Endothelial cell of umbilical vein (primary cell): ENCODE results near the gene DNASE2. TPM values are rescaled to one million over a fixed set of nuclear protein-coding genes. Genes with fewer than 3 reads are reported as not detected.

ENCODE experiments used
- BruUV-seq: library from RNA; stranded (reverse); fragments of 400-500 nt; replicated peaks from 2 replicates; lab custom pipeline; 2021; lab: Mats Ljungman, UMichigan
- CTCF ChIA-PET: fragments of 300-600, 350-600 bp; sonication (Branson Sonifier 250); formaldehyde crosslinking; loops from one replicate; lab custom pipeline; 2021; ENCODE audit warnings: antibody characterized with exemption, inconsistent platforms; lab: Charles Lee
- POLR2A ChIA-PET: fragments of 300-600, 350-600 bp; sonication (Branson Sonifier 250); formaldehyde crosslinking; loops from one replicate; lab custom pipeline; 2021; ENCODE audit warnings: antibody characterized with exemption, inconsistent platforms; lab: Charles Lee
- DNase-seq: peaks from one replicate; pipeline ENCODE4 v3.0.0-alpha.2; 2011; ENCODE audit warnings: low read depth, low spot score
- FAIRE-seq: peaks from 2 replicates; lab custom pipeline; 2011; peaks lifted over from hg19 to GRCh38; lab: Jason Lieb, UNC
- H2AFZ ChIP-seq: 2 replicates; pipeline ENCODE4 v1.6.0; 2012; ENCODE audit warnings: low read depth, low read length, control low read depth, inconsistent platforms
- H3K27ac ChIP-seq: 2 replicates; pipeline ENCODE4 v1.5.1; 2011; ENCODE audit warnings: low read depth, mild to moderate bottlenecking, control low read depth, low read length, moderate library complexity; ENCODE audit not compliant: insufficient read depth
- H3K27me3 ChIP-seq, 2 experiments: 2 replicates each; pipeline versions ENCODE4 v1.6.0 to v1.6.1; 2011; ENCODE audit warnings: low read length in 2 of 2, mixed read lengths in 1 of 2; ENCODE audit not compliant: control insufficient read depth in 2 of 2, insufficient read depth in 2 of 2
- H3K36me3 ChIP-seq, 2 experiments: 2 replicates in 1 of 2; 3 replicates in 1 of 2; pipeline ENCODE4 v1.5.1; 2011; ENCODE audit warnings: low read length in 2 of 2, mild to moderate bottlenecking in 1 of 2, moderate library complexity in 1 of 2; ENCODE audit not compliant: control insufficient read depth in 2 of 2, insufficient read depth in 2 of 2; ENCODE audit errors: extremely low read depth in 1 of 2
- H3K4me1 ChIP-seq: 3 replicates; pipeline ENCODE4 v1.5.1; 2011; ENCODE audit warnings: mild to moderate bottlenecking, low read length; ENCODE audit not compliant: control insufficient read depth, insufficient read depth; ENCODE audit errors: extremely low read depth
- H3K4me2 ChIP-seq: 2 replicates; pipeline ENCODE4 v1.6.1; 2011; ENCODE audit warnings: low read length, control low read depth, mixed read lengths; ENCODE audit not compliant: insufficient read depth
- H3K4me3 ChIP-seq, 3 experiments: fragments of 200-600 bp in 1 of 3; sonication (generic), shearing (Covaris generic) in 1 of 3; replicated peaks in 1 of 3; 2 replicates each; pipeline ENCODE4 v1.5.1; 2011 to 2016; ENCODE audit warnings: control low read depth in 3 of 3, low read length in 3 of 3, mild to moderate bottlenecking in 2 of 3, inconsistent platforms in 1 of 3, low read depth in 1 of 3, moderate library complexity in 1 of 3; ENCODE audit not compliant: insufficient read depth in 1 of 3
- H3K79me2 ChIP-seq: 2 replicates; pipeline ENCODE4 v1.6.0; 2012; ENCODE audit warnings: low read length, inconsistent platforms; ENCODE audit not compliant: control insufficient read depth, insufficient read depth
- H3K9ac ChIP-seq: replicated peaks from 2 replicates; pipeline ENCODE3; 2011; ENCODE audit warnings: low read length, control low read depth; ENCODE audit not compliant: insufficient read depth; ENCODE audit errors: extremely low read depth
- H3K9me1 ChIP-seq: replicated peaks from 3 replicates; pipeline ENCODE4 v1.6.0; 2011; ENCODE audit warnings: mild to moderate bottlenecking, low read length; ENCODE audit not compliant: control insufficient read depth, insufficient read depth; ENCODE audit errors: extremely low read depth
- H3K9me3 ChIP-seq: replicated peaks from 2 replicates; pipeline ENCODE4 v1.5.1; 2012; ENCODE audit warnings: low read length, inconsistent platforms; ENCODE audit not compliant: control insufficient read depth, insufficient read depth
- H4K20me1 ChIP-seq: replicated peaks from 2 replicates; pipeline ENCODE3; 2011; ENCODE audit warnings: mild to moderate bottlenecking, low read length; ENCODE audit not compliant: control insufficient read depth, insufficient read depth; ENCODE audit errors: extremely low read depth
- CTCF ChIP-seq, 2 donors: IDR thresholded peaks; 1 replicate in 1 of 2; 2 replicates in 1 of 2; pipeline ENCODE4 v1.5.1; 2011; ENCODE audit warnings: low read length in 2 of 2, mild to moderate bottlenecking in 2 of 2, moderate library complexity in 2 of 2, control low read depth in 1 of 2, inconsistent platforms in 1 of 2, low read depth in 1 of 2; ENCODE audit not compliant: insufficient read depth in 1 of 2; ENCODE audit errors: extremely low read depth in 1 of 2
- EZH2 ChIP-seq: IDR thresholded peaks from 2 replicates; pipeline ENCODE4 v1.6.1; 2012; ENCODE audit warnings: borderline replicate concordance, low read depth, mild to moderate bottlenecking, moderate library complexity, low read length, inconsistent platforms; ENCODE audit not compliant: severe bottlenecking
- FOS ChIP-seq: IDR thresholded peaks from 2 replicates; pipeline ENCODE4 v1.6.1; 2011; ENCODE audit warnings: mild to moderate bottlenecking, low read length, moderate library complexity, borderline replicate concordance; ENCODE audit not compliant: insufficient read depth
- GATA2 ChIP-seq: IDR thresholded peaks from 2 replicates; pipeline ENCODE4 v1.7.0; 2011; ENCODE audit warnings: low read depth, mild to moderate bottlenecking, moderate library complexity, mixed read lengths, low read length; ENCODE audit not compliant: insufficient read length, insufficient read depth
- JUN ChIP-seq: IDR thresholded peaks from 2 replicates; pipeline ENCODE4 v1.6.1; 2011; ENCODE audit warnings: borderline replicate concordance, low read depth; ENCODE audit not compliant: insufficient read length, insufficient read depth
- MAX ChIP-seq: IDR thresholded peaks from 2 replicates; pipeline ENCODE4 v1.6.1; 2011; ENCODE audit not compliant: insufficient read depth, insufficient read length
- MYC ChIP-seq: IDR thresholded peaks from one replicate; pipeline ENCODE4 v1.6.1; 2011; ENCODE audit warnings: mild to moderate bottlenecking, low read depth, low read length
- POLR2A ChIP-seq: IDR thresholded peaks from 2 replicates; pipeline ENCODE4 v1.6.1; 2012; ENCODE audit warnings: low read depth, mild to moderate bottlenecking, control low read depth, low read length
- POLR2AphosphoS5 ChIP-seq: IDR thresholded peaks from 2 replicates; pipeline ENCODE4 v1.6.1; 2012; ENCODE audit warnings: low read depth, mild to moderate bottlenecking, control low read depth, low read length, moderate library complexity; ENCODE audit not compliant: insufficient read depth
- dilution Hi-C: fragments of 300-500 bp; cut with MboI; formaldehyde crosslinking; loops from one replicate; pipeline ENCODE4 v1.15.0; 2019; ENCODE audit warnings: low sequenced_read_pairs; ENCODE audit not compliant: extremely low pct_ligation_motif_present
- intact Hi-C: fragments of 100-400 bp; cut with micrococcal nuclease; formaldehyde crosslinking; loops from one replicate; pipeline ENCODE4 v1.10.0; 2022
- polyA plus RNA-seq, 4 experiments: library from polyadenylated mRNA; depleted of rRNA in 3 of 4; stranded (reverse) in 3 of 4; unstranded in 1 of 4; fragments of >200 nt; gene quantifications; 2 replicates each; pipeline versions ENCODE4 v1.2.1 to v1.2.3, GENCODE V29; 2011 to 2012; ENCODE audit warnings: missing spikeins in 1 of 4
- total RNA-seq: library from RNA; stranded (reverse); gene quantifications from 2 replicates; pipeline ENCODE4 v1.2.3, GENCODE V29; 2021

Gene DNASE2
- total and polyA plus RNA-seq, 2 donors (not counting 3 experiments of a cell fraction or from before 2014, with no cell fraction given), result 31.3 to 51.9 TPM

GRCh38 chr19:12843999-12844732 lies 37.1 kb downstream of the DNASE2 start:
- H3K4me2 ChIP-seq, result no peak overlapping the region
- H3K9me1 ChIP-seq, result no peaks in the 10 kb centered on the region
- no peaks in the 10 kb centered on the region for H3K9me3 ChIP-seq
- intact Hi-C loops, result no loop called here
- no peak overlapping the region for H3K4me3 ChIP-seq
- H3K4me1 ChIP-seq, result peaks cover 2% of the 10 kb centered on the region
- H3K9ac ChIP-seq, result no peak overlapping the region
- H3K79me2 ChIP-seq, result no peaks in the 10 kb centered on the region
- H4K20me1 ChIP-seq, result no peaks in the 10 kb centered on the region
- H3K36me3 ChIP-seq, result no peaks in the 10 kb centered on the region
- no TSS peak for BruUV-seq
- DNase-seq, result no peak
- no peak for FAIRE-seq
- H2AFZ ChIP-seq, result no peak overlapping the region
- no peak overlapping the region for H3K27ac ChIP-seq
- no peak for TF ChIP-seq FOS
- TF ChIP-seq MYC, result no peak
- TF ChIP-seq CTCF (IDR thresholded peaks at IDR 0.05; ENCODE audit: extremely low read depth in 1 of 2, insufficient read depth in 1 of 2, low read depth in 1 of 2, low read length in 2 of 2), result no peak
- TF ChIP-seq GATA2, result no peak
- no peak for TF ChIP-seq EZH2
- no peak for TF ChIP-seq JUN
- no peak for TF ChIP-seq MAX
- TF ChIP-seq POLR2AphosphoS5, result no peak
- no peak for TF ChIP-seq POLR2A
- peaks cover 12 to 15% of the 10 kb centered on the region in 2 experiments for H3K27me3 ChIP-seq
- dilution Hi-C loops, result no loop called here
- POLR2A ChIA-PET, result no interaction called here
- CTCF ChIA-PET, result interaction anchor here (1.7 to 9.5 kb wide), 2 partner anchors 10 to 82 kb away, joined by 5 to 481 read pairs; partner anchors contain the start of gene RTBDN
